ENCODE results near the gene TMEM117. TPM values are rescaled to one million over a fixed set of nuclear protein-coding genes. Genes with fewer than 3 reads are reported as not detected.
"Not testable (repeated sequence)": the region's sequence is repeated elsewhere in the genome, so short reads cannot be mapped to it uniquely, and the experiment has no call there.

The TMEM117 gene
- total RNA-seq, 4 donors from 2014 or later, result 16.9 to 24.9 (median 21.1) TPM

DNA sequence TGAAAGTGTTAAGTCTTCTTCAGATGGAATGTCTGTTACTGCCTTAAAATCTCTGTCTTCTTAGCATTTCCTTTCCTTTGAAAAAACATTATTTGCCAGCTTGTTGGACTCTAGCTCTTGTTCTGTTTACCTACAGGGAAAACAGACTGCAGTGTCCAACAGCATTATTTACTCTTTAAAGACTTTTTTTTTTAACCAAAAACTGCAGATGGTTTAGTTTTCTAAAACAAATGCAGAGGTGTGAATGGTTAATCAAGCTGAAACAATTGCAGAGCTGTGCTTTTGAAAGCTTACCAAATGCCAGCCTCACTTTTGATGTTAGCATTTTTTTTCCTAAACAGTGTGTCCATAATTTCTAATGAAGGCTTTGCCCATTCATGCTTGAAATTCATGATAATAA is 323.3 kb downstream of the TMEM117 start:
- no peak overlapping the region for H3K4me3 ChIP-seq
- H3K27me3 ChIP-seq, result no peaks in the 10 kb centered on the region
- no peak overlapping the region for H3K27ac ChIP-seq
- H3K36me3 ChIP-seq, result no peaks in the 10 kb centered on the region
- H3K9me3 ChIP-seq, result no peaks in the 10 kb centered on the region
- no peaks in the 10 kb centered on the region for H3K4me1 ChIP-seq
- no peak for DNase-seq (ENCODE audit: low spot score in 2 of 2)
- TF ChIP-seq EP300 (IDR thresholded peaks at IDR 0.05) (no peak), POLR2A (IDR thresholded peaks at IDR 0.05) (no peak)
- TF ChIP-seq, protein P1, sequence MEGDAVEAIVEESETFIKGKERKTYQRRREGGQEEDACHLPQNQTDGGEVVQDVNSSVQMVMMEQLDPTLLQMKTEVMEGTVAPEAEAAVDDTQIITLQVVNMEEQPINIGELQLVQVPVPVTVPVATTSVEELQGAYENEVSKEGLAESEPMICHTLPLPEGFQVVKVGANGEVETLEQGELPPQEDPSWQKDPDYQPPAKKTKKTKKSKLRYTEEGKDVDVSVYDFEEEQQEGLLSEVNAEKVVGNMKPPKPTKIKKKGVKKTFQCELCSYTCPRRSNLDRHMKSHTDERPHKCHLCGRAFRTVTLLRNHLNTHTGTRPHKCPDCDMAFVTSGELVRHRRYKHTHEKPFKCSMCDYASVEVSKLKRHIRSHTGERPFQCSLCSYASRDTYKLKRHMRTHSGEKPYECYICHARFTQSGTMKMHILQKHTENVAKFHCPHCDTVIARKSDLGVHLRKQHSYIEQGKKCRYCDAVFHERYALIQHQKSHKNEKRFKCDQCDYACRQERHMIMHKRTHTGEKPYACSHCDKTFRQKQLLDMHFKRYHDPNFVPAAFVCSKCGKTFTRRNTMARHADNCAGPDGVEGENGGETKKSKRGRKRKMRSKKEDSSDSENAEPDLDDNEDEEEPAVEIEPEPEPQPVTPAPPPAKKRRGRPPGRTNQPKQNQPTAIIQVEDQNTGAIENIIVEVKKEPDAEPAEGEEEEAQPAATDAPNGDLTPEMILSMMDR (IDR thresholded peaks at IDR 0.05), result no peak

DNA sequence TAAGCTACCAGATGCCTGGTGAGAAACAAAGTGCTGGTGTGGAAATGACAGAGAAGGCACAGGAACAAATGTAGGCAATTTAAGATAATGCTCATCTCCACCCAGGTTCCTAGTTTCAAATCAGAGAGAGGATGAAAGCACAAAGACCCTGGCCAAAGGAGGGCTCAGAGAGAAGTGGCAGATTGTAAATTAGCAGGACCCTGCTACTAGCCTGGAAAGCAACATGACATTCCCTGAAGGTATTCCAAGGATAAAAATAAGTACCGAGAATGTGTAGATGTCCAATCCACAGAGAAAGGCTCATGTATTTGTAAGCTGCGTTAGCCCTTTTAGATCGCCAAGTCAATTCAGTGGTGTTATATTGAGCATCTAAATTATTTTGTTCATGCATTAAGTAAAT is 324.0 kb downstream of the TMEM117 start:
- 96 to 97% methylated on average over 3 of the region's 3 CpGs for WGBS, 2 donors
- Histone ChIP-seq H3K27me3 (no peaks in the 10 kb centered on the region), H3K27ac (no peak overlapping the region), H3K4me3 (no peak overlapping the region), H3K9me3 (no peaks in the 10 kb centered on the region), H3K36me3 (no peaks in the 10 kb centered on the region), H3K4me1 (no peaks in the 10 kb centered on the region)
- TF ChIP-seq EP300 (IDR thresholded peaks at IDR 0.05), result no peak
- TF ChIP-seq, protein P1 (IDR thresholded peaks at IDR 0.05), result no peak
- no peak for TF ChIP-seq POLR2A (IDR thresholded peaks at IDR 0.05)
- DNase-seq (ENCODE audit: low spot score in 2 of 2), result no peak

DNA sequence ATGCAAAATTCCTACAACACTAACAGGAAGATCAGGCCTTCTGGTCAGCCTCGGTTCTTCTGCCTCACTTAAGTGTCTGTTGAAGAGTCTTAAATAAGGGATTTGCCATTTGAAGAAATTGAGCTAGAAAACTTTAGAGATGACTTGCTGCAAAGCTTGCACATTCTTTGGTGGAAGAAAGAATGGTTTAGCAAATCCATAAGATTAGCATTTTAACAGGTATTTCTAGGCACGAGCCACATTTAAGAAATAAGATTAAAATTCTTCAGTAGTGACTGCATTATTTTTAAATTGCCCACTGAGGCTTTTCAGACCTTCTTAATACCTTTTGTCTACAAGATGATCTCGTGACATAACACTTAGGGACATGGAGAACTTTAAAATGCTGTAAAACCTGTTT is 327.1 kb downstream of the TMEM117 start:
- Histone ChIP-seq H3K4me1 (no peaks in the 10 kb centered on the region), H3K9me3 (no peaks in the 10 kb centered on the region), H3K27me3 (no peaks in the 10 kb centered on the region), H3K27ac (no peak overlapping the region), H3K4me3 (no peak overlapping the region), H3K36me3 (no peaks in the 10 kb centered on the region)
- 88% methylated on average over 3 of the region's 3 CpGs for WGBS, 2 donors
- TF ChIP-seq EP300 (IDR thresholded peaks at IDR 0.05), result no peak
- no peak for DNase-seq (ENCODE audit: low spot score in 2 of 2)

DNA sequence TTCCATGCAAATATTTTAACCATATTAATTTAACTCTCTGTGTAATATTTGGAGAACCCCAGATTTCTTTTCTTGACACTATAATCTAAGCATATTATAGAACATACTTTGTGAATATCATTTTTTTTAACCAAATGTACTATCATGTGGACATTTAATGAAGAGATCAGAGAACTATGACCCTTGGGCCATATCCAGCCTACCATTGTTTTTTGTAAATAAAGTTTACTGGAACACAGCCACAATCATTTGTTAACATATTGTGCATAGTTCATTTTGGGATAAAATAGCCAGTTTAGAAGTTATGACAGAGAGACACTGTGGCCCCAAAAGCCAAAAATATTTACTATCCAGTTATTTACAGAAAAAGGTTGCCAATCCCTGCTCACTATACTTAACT is 338.2 kb downstream of the TMEM117 start:
- Histone ChIP-seq H3K27me3 (no peaks in the 10 kb centered on the region), H3K4me3 (no peak overlapping the region), H3K9me3 (peaks cover 0 to 4% (median 0%) of the 10 kb centered on the region in 4 donors), H3K27ac (no peak overlapping the region), H3K4me1 (no peaks in the 10 kb centered on the region), H3K36me3 (no peaks in the 10 kb centered on the region)
- DNase-seq (ENCODE audit: low spot score in 2 of 2), result no peak
- TF ChIP-seq, protein P1 (IDR thresholded peaks at IDR 0.05), result no peak
- TF ChIP-seq EP300 (IDR thresholded peaks at IDR 0.05) (no peak), POLR2A (IDR thresholded peaks at IDR 0.05) (no peak)

DNA sequence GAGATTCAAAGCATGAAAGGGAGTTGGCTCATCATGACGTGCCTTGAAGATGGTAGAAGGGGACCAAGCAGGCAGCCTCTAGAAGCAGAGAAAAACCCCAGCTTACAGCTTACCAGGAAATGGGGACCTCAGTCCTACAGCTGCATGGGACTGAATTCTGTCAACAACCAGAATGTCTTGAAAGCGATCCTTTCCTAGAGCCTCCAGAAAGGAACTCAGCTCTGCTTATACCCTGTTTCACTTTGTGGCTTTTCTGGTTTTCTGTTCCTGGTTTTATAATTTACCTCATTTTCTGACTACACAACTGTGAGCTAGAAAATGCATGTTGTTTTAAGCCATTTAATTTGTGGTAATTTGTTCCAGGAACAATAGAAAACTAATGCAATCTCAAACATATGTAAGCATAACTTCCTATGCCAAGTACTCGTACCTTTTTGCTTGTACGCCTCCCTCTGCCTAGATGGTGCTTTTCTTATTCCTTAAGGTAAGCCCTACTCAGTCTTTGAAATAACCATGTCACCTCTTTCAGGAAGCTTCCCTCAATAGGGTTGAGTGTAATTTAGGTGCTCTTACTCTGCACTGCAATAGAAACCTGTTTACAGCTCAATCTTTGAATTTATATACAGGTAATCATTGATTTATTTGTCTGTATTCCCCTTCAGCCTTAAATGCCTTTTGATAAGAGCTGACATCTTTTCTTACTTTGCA is 348.8 kb downstream of the TMEM117 start:
- peaks cover 0 to 3% (median 0%) of the 10 kb centered on the region in 4 donors for H3K9me3 ChIP-seq
- H3K4me1 ChIP-seq, result no peaks in the 10 kb centered on the region
- H3K27ac ChIP-seq, result no peak overlapping the region
- TF ChIP-seq EP300 (IDR thresholded peaks at IDR 0.05) (no peak), POLR2A (IDR thresholded peaks at IDR 0.05) (no peak)
- TF ChIP-seq, protein P1 (IDR thresholded peaks at IDR 0.05), result no peak
- 85 to 89% methylated on average over 4 of the region's 4 CpGs for WGBS, 2 donors
- H3K27me3 ChIP-seq, result no peaks in the 10 kb centered on the region
- no peaks in the 10 kb centered on the region for H3K36me3 ChIP-seq
- H3K4me3 ChIP-seq, result no peak overlapping the region
- no peak for DNase-seq (ENCODE audit: low spot score in 2 of 2)

DNA sequence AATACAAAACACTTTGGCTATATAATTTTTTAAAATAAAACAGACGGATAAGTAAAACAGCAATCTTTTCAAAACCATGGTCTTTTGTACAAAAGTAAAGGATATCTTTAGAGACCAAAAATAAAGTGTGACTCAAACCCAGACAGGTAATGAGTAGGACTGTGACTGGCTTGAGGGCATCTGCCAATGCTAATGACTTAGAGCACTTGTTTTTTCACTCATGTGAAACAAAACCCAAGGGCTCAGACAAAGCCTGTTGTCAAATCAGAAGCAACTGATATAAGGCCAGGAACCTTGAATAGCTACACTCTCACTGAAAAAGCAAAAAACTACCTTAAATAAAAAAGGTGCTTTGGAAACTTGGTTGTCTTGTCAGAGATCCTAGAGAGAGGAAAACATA is 357.4 kb downstream of the TMEM117 start:
- 94 to 96% methylated on average over 1 of the region's 1 CpG for WGBS, 2 donors
- no peak overlapping the region for H3K27ac ChIP-seq

DNA sequence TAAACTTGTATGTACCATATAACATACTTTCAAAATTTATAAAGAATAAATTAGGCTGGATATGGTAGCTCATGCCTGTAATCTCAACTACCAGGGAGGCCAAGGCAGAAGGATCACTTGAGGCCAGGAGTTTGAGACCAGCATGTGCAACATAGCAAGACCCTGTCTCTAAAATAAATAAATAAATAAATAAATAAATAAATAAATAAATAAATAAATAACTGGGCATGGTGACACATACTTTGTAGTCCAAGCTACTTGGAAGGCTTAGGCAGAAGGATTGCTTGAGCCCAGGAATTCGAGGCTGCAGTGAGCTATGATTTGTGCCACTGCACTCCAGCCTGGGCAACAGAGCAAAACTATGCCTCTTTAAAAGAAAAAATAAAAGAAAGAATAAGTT is 359.8 kb downstream of the TMEM117 start:
- not testable (repeated sequence) for DNase-seq (ENCODE audit: low spot score in 2 of 2); H3K9me3 ChIP-seq; H3K4me3 ChIP-seq; H3K4me1 ChIP-seq; H3K36me3 ChIP-seq; H3K27me3 ChIP-seq; H3K27ac ChIP-seq
- 78 to 93% methylated on average over 1 of the region's 1 CpG for WGBS, 2 donors

More for the DNA sequence above, 357.4 kb downstream of the TMEM117 start:
- no peaks in the 10 kb centered on the region for H3K36me3 ChIP-seq
- H3K4me1 ChIP-seq, result no peaks in the 10 kb centered on the region
- H3K4me3 ChIP-seq, result no peak overlapping the region
- DNase-seq (ENCODE audit: low spot score in 2 of 2), result no peak
- H3K9me3 ChIP-seq, result no peaks in the 10 kb centered on the region
- TF ChIP-seq EP300 (IDR thresholded peaks at IDR 0.05), result no peak
- TF ChIP-seq, protein P1 (IDR thresholded peaks at IDR 0.05), result no peak
- no peak for TF ChIP-seq POLR2A (IDR thresholded peaks at IDR 0.05)
- H3K27me3 ChIP-seq, result no peaks in the 10 kb centered on the region

All from tibial nerve (tissue), 4 donors.